ENCODE measurements around the gene FSTL1. TPM values are rescaled to one million over a fixed set of nuclear protein-coding genes. Genes with fewer than 3 reads are reported as not detected.

The FSTL1 gene
- total RNA-seq, 3 donors from 2014 or later (not counting 1 experiment from before 2014, with no cell fraction given) = 1.1 to 1.9 (median 1.4) TPM

GRCh38 chr3:120364101-120364500 lies 86.7 kb downstream of the FSTL1 start:
- DNase-seq = no peak
- no peaks in the 10 kb centered on the region for H3K36me3 ChIP-seq (ENCODE audit: control insufficient read depth, insufficient read depth, low read length)
- peaks cover 37 to 39% of the 10 kb centered on the region in 2 donors for H3K27me3 Mint-ChIP-seq (ENCODE audit: low read depth in 2 of 2)
- H3K4me1 ChIP-seq (ENCODE audit: control insufficient read depth, insufficient read depth, low read length) = no peaks in the 10 kb centered on the region
- no peaks in the 10 kb centered on the region for H3K9me3 ChIP-seq (ENCODE audit: control insufficient read depth, insufficient read depth, low read length)
- H3K27ac Mint-ChIP-seq = no peak overlapping the region
- H3K27ac ChIP-seq (ENCODE audit: low read length) = no peak overlapping the region
- no peaks in the 10 kb centered on the region for H3K36me3 Mint-ChIP-seq
- TF ChIP-seq CTCF (IDR thresholded peaks at IDR 0.05) = no peak
- WGBS (ENCODE audit: insufficient coverage) = 76% methylated on average over 1 of the region's 1 CpG
- H3K4me1 Mint-ChIP-seq = no peaks in the 10 kb centered on the region
- H3K4me3 ChIP-seq (ENCODE audit: low read length) = no peak overlapping the region
- intact Hi-C loops (cut with micrococcal nuclease) = no loop called here
- no peaks in the 10 kb centered on the region for H3K27me3 ChIP-seq (ENCODE audit: control insufficient read depth, insufficient read depth, low read length)
- no peak overlapping the region for H3K4me3 Mint-ChIP-seq
- H3K9me3 Mint-ChIP-seq = no peaks in the 10 kb centered on the region
- ATAC-seq = no peak

GRCh38 chr3:120357807-120358206 lies 93.0 kb downstream of the FSTL1 start:
- no peak overlapping the region for H3K4me3 ChIP-seq (ENCODE audit: low read length)
- peak in 1 of 2 donors; percentile 20 for DNase-seq
- Mint-ChIP-seq H3K36me3 (no peaks in the 10 kb centered on the region), H3K27me3 (ENCODE audit: low read depth in 2 of 2) (peaks cover 27 to 59% of the 10 kb centered on the region in 2 donors), H3K4me3 (no peak overlapping the region), H3K27ac (no peak overlapping the region), H3K9me3 (no peaks in the 10 kb centered on the region), H3K4me1 (no peaks in the 10 kb centered on the region)
- no peaks in the 10 kb centered on the region for H3K36me3 ChIP-seq (ENCODE audit: control insufficient read depth, insufficient read depth, low read length)
- no peak for ATAC-seq
- no peak for TF ChIP-seq CTCF (IDR thresholded peaks at IDR 0.05)
- H3K4me1 ChIP-seq (ENCODE audit: control insufficient read depth, insufficient read depth, low read length) = no peaks in the 10 kb centered on the region
- no peaks in the 10 kb centered on the region for H3K9me3 ChIP-seq (ENCODE audit: control insufficient read depth, insufficient read depth, low read length)
- no peaks in the 10 kb centered on the region for H3K27me3 ChIP-seq (ENCODE audit: control insufficient read depth, insufficient read depth, low read length)
- intact Hi-C loops (cut with micrococcal nuclease) = no loop called here
- no peak overlapping the region for H3K27ac ChIP-seq (ENCODE audit: low read length)

DNA sequence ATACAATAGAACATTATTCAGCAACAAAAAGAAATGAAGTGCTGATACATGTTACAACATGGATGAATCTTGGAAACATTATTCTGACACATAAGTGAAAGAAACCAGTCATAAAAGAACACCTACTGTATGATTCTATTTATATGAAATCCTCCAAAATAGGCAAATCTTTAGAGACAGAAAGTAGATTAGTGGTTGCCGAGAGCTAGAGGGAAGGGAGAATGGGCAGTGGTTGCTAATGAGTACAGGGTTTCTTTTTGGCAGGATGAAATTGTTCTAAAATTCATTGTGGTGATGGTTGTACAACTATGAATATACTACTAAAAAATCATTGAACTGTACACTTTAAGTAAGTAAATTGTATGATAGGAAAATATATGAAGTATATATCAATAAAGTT lies 95.3 kb downstream of the FSTL1 start:
- no CpG with 5 or more reads among the region's 1 CpG for WGBS (ENCODE audit: insufficient coverage)

More for the DNA sequence above, 95.3 kb downstream of the FSTL1 start:
- Mint-ChIP-seq H3K27ac (no peak overlapping the region), H3K4me3 (no peak overlapping the region), H3K27me3 (ENCODE audit: low read depth in 2 of 2) (peaks cover 18 to 53% of the 10 kb centered on the region in 2 donors), H3K36me3 (no peaks in the 10 kb centered on the region), H3K4me1 (no peaks in the 10 kb centered on the region), H3K9me3 (no peaks in the 10 kb centered on the region)
- Histone ChIP-seq H3K9me3 (ENCODE audit: control insufficient read depth, insufficient read depth, low read length) (no peaks in the 10 kb centered on the region), H3K36me3 (ENCODE audit: control insufficient read depth, insufficient read depth, low read length) (no peaks in the 10 kb centered on the region), H3K27ac (ENCODE audit: low read length) (no peak overlapping the region), H3K4me1 (ENCODE audit: control insufficient read depth, insufficient read depth, low read length) (no peaks in the 10 kb centered on the region), H3K4me3 (ENCODE audit: low read length) (no peak overlapping the region), H3K27me3 (ENCODE audit: control insufficient read depth, insufficient read depth, low read length) (no peaks in the 10 kb centered on the region)
- intact Hi-C loops (cut with micrococcal nuclease) = no loop called here
- ATAC-seq = no peak
- DNase-seq = no peak
- TF ChIP-seq CTCF (IDR thresholded peaks at IDR 0.05) = no peak

Data from natural killer cell (primary cell).